A549 (cell line): ENCODE measurements around the gene TRIO. TPM values are rescaled to one million over a fixed set of nuclear protein-coding genes. Genes with fewer than 3 reads are reported as not detected.
A peak's percentile ranks its signal among the peaks of the same experiment; 100 is the strongest.

Source experiments
- ATAC-seq, 2 experiments: fragments of 200-7000 bp in 1 of 2; fragments of >200 bp in 1 of 2; cut with Nextera tagmentation in 1 of 2; cut with Tn5 transposase in 1 of 2; 3 replicates each; pipeline versions ENCODE4 v1.8.0 to v1.9.1; 2018 to 2020; ENCODE audit warnings: mild to moderate bottlenecking in 1 of 2, moderate library complexity in 1 of 2
- CTCF ChIA-PET: fragments of 300-600 bp; sonication (Branson Sonifier 250); formaldehyde crosslinking; extraction: SDS; loops from one replicate; lab custom pipeline; 2021; ENCODE audit warnings: antibody characterized with exemption, inconsistent platforms; lab: Yijun Ruan, JAX
- POLR2A ChIA-PET: fragments of 350-600 bp; formaldehyde crosslinking; extraction: SDS; loops from one replicate; lab custom pipeline; 2021; ENCODE audit warnings: antibody characterized with exemption, inconsistent platforms; lab: Yijun Ruan, JAX
- DNase-seq, 2 experiments: peaks; one replicate each; pipeline versions ENCODE4 v3.0.0 to v3.0.0-alpha.2; 2011 to 2016; ENCODE audit warnings: low read depth in 1 of 2, low spot score in 1 of 2
- FAIRE-seq: peaks from 2 replicates; lab custom pipeline; 2011; peaks lifted over from hg19 to GRCh38; lab: Jason Lieb, UNC
- H3K27ac ChIP-seq, 2 experiments: fragments of >200 bp; sonication (Bioruptor Twin); formaldehyde crosslinking; 3 replicates each; pipeline ENCODE4 v1.5.1; 2016 to 2017
- H3K4me1 ChIP-seq: fragments of >200 bp; sonication (Bioruptor Twin); formaldehyde crosslinking; 3 replicates; pipeline ENCODE4 v1.6.1; 2016
- H3K4me2 ChIP-seq: fragments of >200 bp; sonication (Bioruptor Twin); formaldehyde crosslinking; 3 replicates; pipeline ENCODE4 v1.6.1; 2016
- H3K4me3 ChIP-seq: fragments of >200 bp; sonication (Bioruptor Twin); formaldehyde crosslinking; 3 replicates; pipeline ENCODE4 v1.5.1; 2016
- H3K9me3 ChIP-seq: fragments of >200 bp; sonication (Bioruptor Twin); formaldehyde crosslinking; 3 replicates; pipeline ENCODE4 v1.6.1; 2016
- BCL3 ChIP-seq: fragments of >200 bp; sonication (Bioruptor Twin); formaldehyde crosslinking; IDR thresholded peaks from 3 replicates; pipeline ENCODE4 v1.6.1; 2016
- CEBPB ChIP-seq, 2 experiments: fragments of >200 bp in 1 of 2; sonication (Bioruptor Twin) in 1 of 2; formaldehyde crosslinking in 1 of 2; IDR thresholded peaks; 2 replicates each; pipeline ENCODE4 v1.6.1; 2012 to 2016
- EHMT2 ChIP-seq: fragments of 200-600 bp; sonication (generic); IDR thresholded peaks from 2 replicates; pipeline ENCODE4 v1.6.1; 2016; ENCODE audit warnings: antibody characterized with exemption, low read depth, mild to moderate bottlenecking, moderate library complexity
- EP300 ChIP-seq, 2 experiments: fragments of >200 bp; sonication (Bioruptor Twin); formaldehyde crosslinking; IDR thresholded peaks; 2 replicates in 1 of 2; 3 replicates in 1 of 2; pipeline ENCODE4 v1.6.1; 2016 to 2017
- FOSL2 ChIP-seq, 2 experiments: fragments of 450-650 bp in 1 of 2; fragments of >200 bp in 1 of 2; sonication (Bioruptor Twin) in 1 of 2; formaldehyde crosslinking; IDR thresholded peaks; 2 replicates each; pipeline versions ENCODE4 v1.5.0 to v1.6.1; 2016 to 2020; ENCODE audit warnings: mild to moderate bottlenecking in 1 of 2, moderate library complexity in 1 of 2
- HEYL ChIP-seq: fragments of 250-450 bp; sonication (Bioruptor Pico); IDR thresholded peaks from 2 replicates; pipeline ENCODE4 v1.8.0; 2021; ENCODE audit warnings: mild to moderate bottlenecking, moderate library complexity
- HOXB13 ChIP-seq: fragments of 250-450 bp; sonication (Bioruptor Pico); IDR thresholded peaks from 2 replicates; pipeline ENCODE4 v1.5.0; 2020; ENCODE audit warnings: low read depth, mild to moderate bottlenecking, moderate library complexity
- MYC ChIP-seq: IDR thresholded peaks from 2 replicates; pipeline ENCODE4 v1.6.1; 2012; ENCODE audit warnings: mild to moderate bottlenecking, inconsistent platforms, low read length, improper control_type of control experiment, borderline replicate concordance
- PHF8 ChIP-seq: fragments of 200-600 bp; sonication (generic); IDR thresholded peaks from 2 replicates; pipeline ENCODE4 v1.6.1; 2016; ENCODE audit warnings: low read depth, mild to moderate bottlenecking, antibody characterized with exemption, moderate library complexity, borderline replicate concordance
- RFX5 ChIP-seq: fragments of 450-650 bp; IDR thresholded peaks from 2 replicates; pipeline ENCODE4 v1.7.1; 2014; ENCODE audit warnings: antibody characterized with exemption, mild to moderate bottlenecking, moderate library complexity
- ZNF302 ChIP-seq: fragments of 250-450 bp; sonication (Bioruptor Pico); IDR thresholded peaks from 2 replicates; pipeline ENCODE4 v1.9.0; 2021; ENCODE audit warnings: inconsistent platforms, mild to moderate bottlenecking, moderate library complexity
- ZSCAN20 ChIP-seq: fragments of 250-450 bp; sonication (Bioruptor Pico); IDR thresholded peaks from 2 replicates; pipeline ENCODE4 v1.8.0; 2022; ENCODE audit warnings: mild to moderate bottlenecking, moderate library complexity
- WGBS: methylation state at CpG from one replicate; pipeline ENCODE4 v1.1.6; 2017; ENCODE audit errors: missing lambda C conversion rate; 5-methylcytosine and 5-hydroxymethylcytosine counted together
- polyA plus RNA-seq, 4 experiments: library from polyadenylated mRNA; depleted of rRNA in 3 of 4; stranded (reverse); fragments of >200 nt; fragmentation: RNase III in 1 of 4; extraction: RNeasy Plus Mini Kit Qiagen cat#74134 plus additional on column Dnase treatment in 1 of 4; gene quantifications; 2 replicates in 3 of 4; 3 replicates in 1 of 4; pipeline ENCODE4 v1.2.3, GENCODE V29; 2011 to 2017
- TF ChIP-seq, protein P1 (sequence below): IDR thresholded peaks from 2 replicates; pipeline ENCODE4 v1.6.1; 2012; ENCODE audit warnings: low read depth, borderline replicate concordance

Gene TRIO
- polyA plus RNA-seq, 2 of the 4 experiments (the other 2 are of a cell fraction): 47.5 to 79.0 TPM

DNA sequence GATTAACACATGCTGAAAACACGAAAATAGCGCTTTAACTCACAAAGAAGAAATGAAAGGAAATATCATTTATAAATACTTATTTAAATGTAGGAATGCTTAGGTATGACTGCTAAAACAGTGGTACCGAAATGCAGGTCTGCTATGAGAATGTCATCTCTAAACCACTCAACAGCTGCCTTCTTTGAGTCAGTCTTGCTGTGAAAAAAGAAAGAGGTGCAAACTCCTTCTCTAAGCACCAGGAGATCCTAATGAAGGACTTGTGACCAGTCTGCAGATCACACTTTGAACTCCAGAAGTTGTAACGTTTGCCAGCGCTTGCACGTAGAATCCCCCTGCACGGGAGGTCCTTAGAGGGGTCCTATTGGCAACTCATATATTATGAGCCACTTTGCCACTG lies 86.6 kb downstream of the TRIO start (continued):
- no peak for TF ChIP-seq MYC

GRCh38 chr5:14231156-14231555 lies 88.0 kb downstream of the TRIO start:
- Histone ChIP-seq H3K4me3 (no peak overlapping the region), H3K4me2 (no peak overlapping the region), H3K9me3 (no peaks in the 10 kb centered on the region), H3K4me1 (peaks cover 46% of the 10 kb centered on the region), H3K27ac (no peak overlapping the region)
- no peak for DNase-seq
- TF ChIP-seq EHMT2 (no peak), FOSL2 (IDR thresholded peaks at IDR 0.05) (no peak), FOSL2 (CRISPR knock-in tag; IDR thresholded peaks at IDR 0.05) (0 out of 2 replicates have a peak, but pooled peaks have one; percentile 12)
- ChIA-PET POLR2A (no interaction called here), CTCF (no interaction called here)
- no peak for ATAC-seq
- no peak for FAIRE-seq
- WGBS: 88% methylated on average over 2 of the region's 2 CpGs

DNA sequence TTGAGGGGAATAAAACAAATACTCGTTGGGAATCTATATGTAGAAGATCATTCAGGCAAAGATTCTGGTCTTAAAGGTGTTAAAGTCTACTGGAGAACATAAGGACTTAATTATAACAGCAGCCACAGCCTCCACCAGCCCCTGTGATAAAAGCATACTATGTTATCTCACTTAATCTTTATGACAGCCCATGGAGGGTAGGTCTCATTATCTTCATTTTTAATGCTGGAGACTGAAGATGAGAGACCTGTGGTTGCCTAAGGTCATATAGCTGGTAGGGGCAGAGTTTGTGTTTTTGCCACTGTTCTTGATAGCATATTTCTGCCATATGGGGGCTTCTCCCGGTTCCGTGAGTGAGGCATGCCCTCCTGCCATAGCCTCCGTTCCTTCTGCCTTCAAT lies 88.7 kb downstream of the TRIO start:
- CTCF ChIA-PET: interaction anchor here (0.9 to 2.2 kb wide), 4 partner anchors 11 to 417 kb away, joined by 3 to 6 read pairs (median 3); no protein-coding TSS in a partner anchor
- DNase-seq: no peak
- H3K4me1 ChIP-seq: peaks cover 48% of the 10 kb centered on the region
- no peak overlapping the region for H3K4me3 ChIP-seq
- TF ChIP-seq ZSCAN20 (CRISPR knock-in tag): no peak
- TF ChIP-seq, all 56 proteins: peak for 0
- FAIRE-seq: no peak
- Histone ChIP-seq H3K9me3 (no peaks in the 10 kb centered on the region), H3K27ac (no peak overlapping the region), H3K4me2 (no peak overlapping the region)
- 91% methylated on average over 4 of the region's 4 CpGs for WGBS
- POLR2A ChIA-PET: no interaction called here
- no peak for ATAC-seq

GRCh38 chr5:14234204-14234603 lies 91.1 kb downstream of the TRIO start:
- POLR2A ChIA-PET: no interaction called here
- DNase-seq (peak in 1 of 2 experiments; percentile 34), FAIRE-seq (no peak), ATAC-seq (peak; percentile 14 to 68; a peak in 3 of 6 replicates)
- H3K4me2 ChIP-seq: peak overlapping the region; percentile 51
- H3K4me3 ChIP-seq: no peak overlapping the region
- peaks cover 61% of the 10 kb centered on the region for H3K4me1 ChIP-seq
- TF ChIP-seq, protein P1, sequence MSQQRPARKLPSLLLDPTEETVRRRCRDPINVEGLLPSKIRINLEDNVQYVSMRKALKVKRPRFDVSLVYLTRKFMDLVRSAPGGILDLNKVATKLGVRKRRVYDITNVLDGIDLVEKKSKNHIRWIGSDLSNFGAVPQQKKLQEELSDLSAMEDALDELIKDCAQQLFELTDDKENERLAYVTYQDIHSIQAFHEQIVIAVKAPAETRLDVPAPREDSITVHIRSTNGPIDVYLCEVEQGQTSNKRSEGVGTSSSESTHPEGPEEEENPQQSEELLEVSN: no peak
- TF ChIP-seq RFX5 (no peak), HOXB13 (CRISPR knock-in tag) (no peak), PHF8 (no peak), HEYL (CRISPR knock-in tag) (no peak), EP300 (IDR thresholded peaks at IDR 0.05) (no peak), CEBPB (IDR thresholded peaks at IDR 0.05) (0 out of 4 replicates have a peak, but pooled peaks of 1 of the 2 experiments have one; percentile 20), BCL3 (no peak)
- H3K9me3 ChIP-seq: no peaks in the 10 kb centered on the region
- CTCF ChIA-PET: interaction anchor here (1.2 to 1.4 kb wide), 3 partner anchors 10 to 54 kb away, joined by 3 read pairs; no protein-coding TSS in a partner anchor
- 53% methylated on average over 3 of the region's 3 CpGs for WGBS
- peak overlapping the region in 1 of 2 experiments; percentile 68; a peak in 3 of 6 replicates for H3K27ac ChIP-seq

- no peak for FAIRE-seq
- no peak overlapping the region for H3K4me2 ChIP-seq
- H3K27ac ChIP-seq: no peak overlapping the region
- ATAC-seq: no peak
- H3K4me3 ChIP-seq: no peak overlapping the region
- H3K9me3 ChIP-seq: no peaks in the 10 kb centered on the region
- CTCF ChIA-PET: interaction anchor here (0.9 to 1.4 kb wide), 2 partner anchors 35 to 99 kb away, joined by 3 read pairs; no protein-coding TSS in a partner anchor
- peaks cover 70% of the 10 kb centered on the region for H3K4me1 ChIP-seq
- no peak for TF ChIP-seq ZNF302 (CRISPR knock-in tag)
- POLR2A ChIA-PET: no interaction called here
- 73% methylated on average over 4 of the region's 4 CpGs for WGBS
- DNase-seq: no peak
These were observed 92.7 kb downstream of the TRIO start for GRCh38 chr5:14235872-14236271.
